ENCODE results near the gene NR1D1. TPM values are rescaled to one million over a fixed set of nuclear protein-coding genes. Genes with fewer than 3 reads are reported as not detected.

NR1D1 gene
- total RNA-seq, 3 donors from 2014 or later = 9.3 to 15.0 (median 14.8) TPM

GRCh38 chr17:40060887-40061608, 39.3 kb downstream of the NR1D1 start:
- Histone ChIP-seq H3K36me3 (ENCODE audit: low read depth) (no peaks in the 10 kb centered on the region), H3K4me1 (ENCODE audit: low read depth) (peaks cover 26% of the 10 kb centered on the region), H3K9me3 (no peaks in the 10 kb centered on the region), H3K4me3 (no peak overlapping the region)
- DNase-seq (no peak), ATAC-seq (no peak)
- TF ChIP-seq CTCF (IDR thresholded peaks at IDR 0.05) = no peak
- intact Hi-C loops (cut with DNase I, micrococcal nuclease) = no loop called here

- Histone ChIP-seq H3K9me3 (no peaks in the 10 kb centered on the region), H3K4me3 (no peak overlapping the region), H3K36me3 (ENCODE audit: low read depth) (no peaks in the 10 kb centered on the region), H3K4me1 (ENCODE audit: low read depth) (peaks cover 17% of the 10 kb centered on the region)
- ATAC-seq = no peak
- no peak for DNase-seq
- intact Hi-C loops (cut with DNase I, micrococcal nuclease) = no loop called here
- no peak for TF ChIP-seq CTCF (IDR thresholded peaks at IDR 0.05)
Observed at GRCh38 chr17:40059729-40060475, 40.5 kb downstream of the NR1D1 start.

- H3K36me3 ChIP-seq (ENCODE audit: low read depth) = no peaks in the 10 kb centered on the region
- intact Hi-C loops (cut with DNase I, micrococcal nuclease) = no loop called here
- H3K4me3 ChIP-seq = no peak overlapping the region
- TF ChIP-seq CTCF (IDR thresholded peaks at IDR 0.05) = no peak
- ATAC-seq = no peak
- DNase-seq = peak in 1 of 3 donors; percentile 12
- H3K4me1 ChIP-seq (ENCODE audit: low read depth) = peaks cover 9% of the 10 kb centered on the region
- H3K9me3 ChIP-seq = no peaks in the 10 kb centered on the region
Observed at GRCh38 chr17:40058865-40059264, 41.5 kb downstream of the NR1D1 start.

- no peaks in the 10 kb centered on the region for H3K9me3 ChIP-seq
- intact Hi-C loops (cut with DNase I, micrococcal nuclease) = no loop called here
- peaks cover 12% of the 10 kb centered on the region for H3K4me1 ChIP-seq (ENCODE audit: low read depth)
- H3K4me3 ChIP-seq = no peak overlapping the region
- ATAC-seq (no peak), DNase-seq (peak in 1 of 3 donors; percentile 40)
- TF ChIP-seq CTCF (IDR thresholded peaks at IDR 0.05) = no peak
- no peaks in the 10 kb centered on the region for H3K36me3 ChIP-seq (ENCODE audit: low read depth)
Observed at GRCh38 chr17:40058186-40058784, 42.1 kb downstream of the NR1D1 start.

- peaks cover 10% of the 10 kb centered on the region for H3K4me1 ChIP-seq (ENCODE audit: low read depth)
- no peak for ATAC-seq
- intact Hi-C loops (cut with DNase I, micrococcal nuclease) = no loop called here
- no peak for TF ChIP-seq CTCF (IDR thresholded peaks at IDR 0.05)
- H3K4me3 ChIP-seq = no peak overlapping the region
- H3K9me3 ChIP-seq = no peaks in the 10 kb centered on the region
- DNase-seq = peak in 1 of 3 donors; percentile 21
- peaks cover 2% of the 10 kb centered on the region for H3K36me3 ChIP-seq (ENCODE audit: low read depth)
Observed at GRCh38 chr17:40056379-40057015, 43.9 kb downstream of the NR1D1 start.

Other genes starting within 250 kb of the NR1D1 start
- gene IKZF3, start 236.3 kb downstream of the NR1D1 start, total RNA-seq = 1 to 10 TPM; 3.5 to 5.3 (median 4.6) TPM
- not detected for gene ZPBP2, start 232.4 kb downstream of the NR1D1 start, total RNA-seq
- 100 to 1,000 TPM in 2 of 3 donors, 10 to 100 TPM in 1; 76.1 to 162 (median 139) TPM for gene GSDMB, start 182.0 kb downstream of the NR1D1 start, total RNA-seq
- 10 to 100 TPM; 56.8 to 62.0 (median 58.3) TPM for gene ORMDL3, start 173.0 kb downstream of the NR1D1 start, total RNA-seq
- not detected for gene LRRC3C, start 172.9 kb downstream of the NR1D1 start, total RNA-seq
- gene GSDMA, start 137.6 kb downstream of the NR1D1 start, total RNA-seq = under 1 TPM; 0.22 to 0.54 (median 0.26) TPM
- 100 to 1,000 TPM in 1 of 3 donors, 10 to 100 TPM in 2; 96.0 to 126 (median 96.8) TPM for gene PSMD3, start 119.8 kb downstream of the NR1D1 start, total RNA-seq
- gene CSF3, start 85.1 kb downstream of the NR1D1 start, total RNA-seq = not detected
- gene MED24, start 46.2 kb downstream of the NR1D1 start, total RNA-seq = 10 to 100 TPM; 76.6 to 90.2 (median 87.4) TPM
- gene THRA, start 37.6 kb downstream of the NR1D1 start, total RNA-seq = 100 to 1,000 TPM in 1 of 3 donors, 10 to 100 TPM in 2; 56.8 to 114 (median 60.0) TPM
- 10 to 100 TPM; 83.7 to 100.0 (median 85.3) TPM for gene MSL1, start 21.4 kb upstream of the NR1D1 start, total RNA-seq
- 100 to 1,000 TPM in 1 of 3 donors, 10 to 100 TPM in 2; 62.2 to 134 (median 63.0) TPM for gene CASC3, start 39.9 kb upstream of the NR1D1 start, total RNA-seq
- 100 to 1,000 TPM in 2 of 3 donors, 10 to 100 TPM in 1; 76.8 to 177 (median 147) TPM for gene RAPGEFL1, start 76.9 kb upstream of the NR1D1 start, total RNA-seq
- gene WIPF2, start 118.7 kb upstream of the NR1D1 start, total RNA-seq = 10 to 100 TPM; 41.4 to 56.2 (median 42.8) TPM
- 10 to 100 TPM in 1 of 3 donors, 1 to 10 TPM in 2; 4.0 to 14.9 (median 7.4) TPM for gene CDC6, start 187.3 kb upstream of the NR1D1 start, total RNA-seq
- gene RARA, start 208.6 kb upstream of the NR1D1 start, total RNA-seq = 10 to 100 TPM; 42.2 to 51.2 (median 49.6) TPM

Data from mucosa of descending colon (tissue), 3 donors.